Vagina (tissue), 2 donors: ENCODE measurements around the gene MPP7. TPM values are rescaled to one million over a fixed set of nuclear protein-coding genes. Genes with fewer than 3 reads are reported as not detected.

Source experiments
- microRNA-seq: library from miRNA; unstranded; fragments of <30 nt; microRNA quantifications from one replicate; pipeline ENCODE4, GENCODE V29; 2017; ENCODE audit warnings: borderline number of aligned reads, borderline replicate concordance
- small RNA-seq: library from RNA; depleted of rRNA; stranded (forward); fragments of <200 nt; gene quantifications from one replicate; pipeline ENCODE3, GENCODE V24; 2016
- total RNA-seq: library from RNA; depleted of rRNA; stranded (reverse); fragments of >200 nt; gene quantifications from one replicate; pipeline ENCODE4 v1.2.3, GENCODE V29; 2016

MPP7 gene
- total RNA-seq, 1 donor from 2014 or later: 24.8 TPM

Small RNA genes within 50 kb of the gene (microRNA-seq; reads per million reads assigned to microRNA genes)
- gene MIR8086: not detected

Small RNA genes within 50 kb of the gene (small RNA-seq; reads per million reads assigned to genes)
- gene MIR8086: not detected

Other genes with a start within 250 kb of the MPP7 start
- 112 TPM for gene WAC, start 230.1 kb upstream of the MPP7 start, total RNA-seq